ENCODE data around the gene B4GALNT4.

DNA sequence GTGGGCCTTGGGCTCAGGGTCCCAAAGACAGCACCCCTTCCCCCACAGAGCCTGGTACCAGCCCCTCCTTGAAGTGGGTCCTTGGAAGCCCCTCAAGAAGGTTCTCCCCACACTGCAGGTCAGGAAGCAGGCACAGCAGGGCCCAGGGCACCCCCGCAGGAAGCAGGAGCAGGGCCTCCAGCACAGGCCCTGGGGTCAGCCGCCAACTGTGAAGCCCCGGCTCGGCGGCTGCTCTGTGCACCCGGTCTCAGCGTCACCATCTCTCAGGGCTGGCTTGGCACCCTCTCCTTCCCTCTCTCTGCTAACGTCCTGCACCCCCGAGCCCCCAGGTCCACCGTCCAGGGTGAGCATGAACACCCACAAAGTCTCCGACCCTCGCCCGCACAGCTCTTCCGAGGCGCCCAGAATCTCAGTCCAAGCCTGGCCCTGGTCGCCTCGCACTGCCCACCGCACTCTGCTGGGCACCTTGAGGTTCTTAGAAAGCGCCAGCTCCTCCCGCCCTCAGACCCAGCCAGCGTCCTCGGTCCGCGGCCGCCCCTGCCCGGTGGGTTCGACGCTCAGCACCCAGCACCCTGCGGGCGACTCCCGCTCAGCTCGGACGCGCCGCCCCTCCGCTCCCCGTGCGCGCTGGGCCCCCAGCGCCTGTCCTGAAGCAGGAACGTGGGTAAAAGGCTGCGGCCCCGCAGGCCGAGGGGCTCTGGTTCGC lies 46.9 kb downstream of the B4GALNT4 start:
- TF ChIP-seq SP1 (IDR thresholded peaks at IDR 0.05) = no peak
- TF ChIP-seq, protein P1, sequence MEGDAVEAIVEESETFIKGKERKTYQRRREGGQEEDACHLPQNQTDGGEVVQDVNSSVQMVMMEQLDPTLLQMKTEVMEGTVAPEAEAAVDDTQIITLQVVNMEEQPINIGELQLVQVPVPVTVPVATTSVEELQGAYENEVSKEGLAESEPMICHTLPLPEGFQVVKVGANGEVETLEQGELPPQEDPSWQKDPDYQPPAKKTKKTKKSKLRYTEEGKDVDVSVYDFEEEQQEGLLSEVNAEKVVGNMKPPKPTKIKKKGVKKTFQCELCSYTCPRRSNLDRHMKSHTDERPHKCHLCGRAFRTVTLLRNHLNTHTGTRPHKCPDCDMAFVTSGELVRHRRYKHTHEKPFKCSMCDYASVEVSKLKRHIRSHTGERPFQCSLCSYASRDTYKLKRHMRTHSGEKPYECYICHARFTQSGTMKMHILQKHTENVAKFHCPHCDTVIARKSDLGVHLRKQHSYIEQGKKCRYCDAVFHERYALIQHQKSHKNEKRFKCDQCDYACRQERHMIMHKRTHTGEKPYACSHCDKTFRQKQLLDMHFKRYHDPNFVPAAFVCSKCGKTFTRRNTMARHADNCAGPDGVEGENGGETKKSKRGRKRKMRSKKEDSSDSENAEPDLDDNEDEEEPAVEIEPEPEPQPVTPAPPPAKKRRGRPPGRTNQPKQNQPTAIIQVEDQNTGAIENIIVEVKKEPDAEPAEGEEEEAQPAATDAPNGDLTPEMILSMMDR (IDR thresholded peaks at IDR 0.05; ENCODE audit: low read depth, low read length, missing input control) = no peak
- no peak for TF ChIP-seq YY1 (IDR thresholded peaks at IDR 0.05)
- TF ChIP-seq, protein P2, sequence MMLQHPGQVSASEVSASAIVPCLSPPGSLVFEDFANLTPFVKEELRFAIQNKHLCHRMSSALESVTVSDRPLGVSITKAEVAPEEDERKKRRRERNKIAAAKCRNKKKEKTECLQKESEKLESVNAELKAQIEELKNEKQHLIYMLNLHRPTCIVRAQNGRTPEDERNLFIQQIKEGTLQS (IDR thresholded peaks at IDR 0.05) = no peak
- no peak for TF ChIP-seq GABPA (IDR thresholded peaks at IDR 0.05 in 1 of 2, conservative IDR thresholded peaks at IDR 0.05 in 1 of 2)
- TF ChIP-seq JUND (IDR thresholded peaks at IDR 0.05) = no peak
- TF ChIP-seq, protein P3, sequence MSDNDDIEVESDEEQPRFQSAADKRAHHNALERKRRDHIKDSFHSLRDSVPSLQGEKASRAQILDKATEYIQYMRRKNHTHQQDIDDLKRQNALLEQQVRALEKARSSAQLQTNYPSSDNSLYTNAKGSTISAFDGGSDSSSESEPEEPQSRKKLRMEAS (IDR thresholded peaks at IDR 0.05) = no peak
- TF ChIP-seq, protein P4, sequence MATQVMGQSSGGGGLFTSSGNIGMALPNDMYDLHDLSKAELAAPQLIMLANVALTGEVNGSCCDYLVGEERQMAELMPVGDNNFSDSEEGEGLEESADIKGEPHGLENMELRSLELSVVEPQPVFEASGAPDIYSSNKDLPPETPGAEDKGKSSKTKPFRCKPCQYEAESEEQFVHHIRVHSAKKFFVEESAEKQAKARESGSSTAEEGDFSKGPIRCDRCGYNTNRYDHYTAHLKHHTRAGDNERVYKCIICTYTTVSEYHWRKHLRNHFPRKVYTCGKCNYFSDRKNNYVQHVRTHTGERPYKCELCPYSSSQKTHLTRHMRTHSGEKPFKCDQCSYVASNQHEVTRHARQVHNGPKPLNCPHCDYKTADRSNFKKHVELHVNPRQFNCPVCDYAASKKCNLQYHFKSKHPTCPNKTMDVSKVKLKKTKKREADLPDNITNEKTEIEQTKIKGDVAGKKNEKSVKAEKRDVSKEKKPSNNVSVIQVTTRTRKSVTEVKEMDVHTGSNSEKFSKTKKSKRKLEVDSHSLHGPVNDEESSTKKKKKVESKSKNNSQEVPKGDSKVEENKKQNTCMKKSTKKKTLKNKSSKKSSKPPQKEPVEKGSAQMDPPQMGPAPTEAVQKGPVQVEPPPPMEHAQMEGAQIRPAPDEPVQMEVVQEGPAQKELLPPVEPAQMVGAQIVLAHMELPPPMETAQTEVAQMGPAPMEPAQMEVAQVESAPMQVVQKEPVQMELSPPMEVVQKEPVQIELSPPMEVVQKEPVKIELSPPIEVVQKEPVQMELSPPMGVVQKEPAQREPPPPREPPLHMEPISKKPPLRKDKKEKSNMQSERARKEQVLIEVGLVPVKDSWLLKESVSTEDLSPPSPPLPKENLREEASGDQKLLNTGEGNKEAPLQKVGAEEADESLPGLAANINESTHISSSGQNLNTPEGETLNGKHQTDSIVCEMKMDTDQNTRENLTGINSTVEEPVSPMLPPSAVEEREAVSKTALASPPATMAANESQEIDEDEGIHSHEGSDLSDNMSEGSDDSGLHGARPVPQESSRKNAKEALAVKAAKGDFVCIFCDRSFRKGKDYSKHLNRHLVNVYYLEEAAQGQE (IDR thresholded peaks at IDR 0.05) = no peak
- TF ChIP-seq TAF1 (conservative IDR thresholded peaks at IDR 0.05) = no peak
- no peak for TF ChIP-seq EGR1 (IDR thresholded peaks at IDR 0.05; ENCODE audit: low read depth in 2 of 2)
